Panc1 (cell line): Measurements from ENCODE around the gene ACACA. TPM values are rescaled to one million over a fixed set of nuclear protein-coding genes. Genes with fewer than 3 reads are reported as not detected.
A peak's percentile ranks its signal among the peaks of the same experiment; 100 is the strongest.

Source experiments
- ATAC-seq: fragments of 200-7000 bp; cut with Tn5 transposase; 2 replicates; pipeline ENCODE4 v1.9.1; 2020; ENCODE audit warnings: mild to moderate bottlenecking, moderate library complexity
- BruUV-seq: library from RNA; stranded (reverse); fragments of 400-500 nt; replicated peaks from 2 replicates; lab custom pipeline; 2021; lab: Mats Ljungman, UMichigan
- CTCF ChIA-PET: fragments of 300-600 bp; sonication (Branson Sonifier 250); formaldehyde crosslinking; loops from one replicate; lab custom pipeline; 2022; ENCODE audit warnings: antibody characterized with exemption; lab: Charles Lee
- POLR2A ChIA-PET: fragments of 300-600 bp; sonication (Branson Sonifier 250); formaldehyde crosslinking; loops from one replicate; lab custom pipeline; 2022; ENCODE audit warnings: antibody characterized with exemption; lab: Charles Lee
- DNase-seq: peaks from one replicate; pipeline ENCODE4 v3.0.0-alpha.2; 2010; ENCODE audit warnings: low read depth, low spot score
- H3K27ac ChIP-seq: 2 replicates; pipeline ENCODE4 v1.5.1; 2011; ENCODE audit warnings: mild to moderate bottlenecking, low read length, inconsistent platforms
- H3K27me3 ChIP-seq: fragments of 200-500 bp; sonication (Bioruptor generic); 2 replicates; pipeline ENCODE4 v1.6.0; 2014; ENCODE audit warnings: low read length, inconsistent platforms; ENCODE audit not compliant: control insufficient read depth, insufficient read depth
- H3K36me3 ChIP-seq: fragments of 200-500 bp; sonication (Bioruptor generic); 2 replicates; pipeline ENCODE4 v1.5.1; 2014; ENCODE audit warnings: inconsistent platforms, mild to moderate bottlenecking, low read length, moderate library complexity; ENCODE audit not compliant: control insufficient read depth, insufficient read depth
- H3K4me1 ChIP-seq: 2 replicates; pipeline ENCODE4 v1.5.1; 2011; ENCODE audit warnings: inconsistent platforms, mild to moderate bottlenecking, low read length, moderate library complexity; ENCODE audit not compliant: control insufficient read depth, insufficient read depth
- H3K4me3 ChIP-seq, 2 experiments: 2 replicates each; pipeline ENCODE4 v1.5.1; 2011 to 2012; ENCODE audit warnings: low read depth in 2 of 2, low read length in 2 of 2, mild to moderate bottlenecking in 2 of 2, inconsistent platforms in 1 of 2, moderate library complexity in 1 of 2
- H3K9me3 ChIP-seq: fragments of 200-500 bp; sonication (Bioruptor generic); 2 replicates; pipeline ENCODE4 v1.5.1; 2014; ENCODE audit warnings: low read depth, mild to moderate bottlenecking, inconsistent platforms, low read length, moderate library complexity; ENCODE audit not compliant: control insufficient read depth, insufficient read depth
- CTCF ChIP-seq: fragments of 450-650 bp; IDR thresholded peaks from 2 replicates; pipeline ENCODE4 v1.5.1; 2017; ENCODE audit warnings: mild to moderate bottlenecking
- POLR2AphosphoS5 ChIP-seq: IDR thresholded peaks from 2 replicates; pipeline ENCODE4 v1.6.1; 2012; ENCODE audit warnings: mild to moderate bottlenecking, low read depth, low read length, moderate library complexity
- REST ChIP-seq, 2 experiments: IDR thresholded peaks; 2 replicates each; pipeline ENCODE4 v1.6.1; 2011 to 2012; ENCODE audit warnings: low read depth in 2 of 2, control low read depth in 1 of 2, low read length in 1 of 2, mild to moderate bottlenecking in 1 of 2, moderate library complexity in 1 of 2; ENCODE audit not compliant: insufficient read depth in 1 of 2
- SIN3A ChIP-seq: IDR thresholded peaks from 2 replicates; pipeline ENCODE4 v1.6.1; 2012; ENCODE audit warnings: low read depth, mild to moderate bottlenecking, low read length, moderate library complexity, borderline replicate concordance; ENCODE audit not compliant: insufficient read depth
- TCF7L2 ChIP-seq: IDR thresholded peaks from 2 replicates; pipeline ENCODE4 v1.6.1; 2011; ENCODE audit warnings: mild to moderate bottlenecking, low read depth, low read length, inconsistent platforms
- in situ Hi-C: cut with HindIII; loops from 2 replicates; pipeline ENCODE4 v1.10.0; 2016; ENCODE audit warnings: low sequenced_read_pairs, low pct_unique_long_range_greater_than_20kb
- intact Hi-C: fragments of 100-400 bp; cut with micrococcal nuclease; formaldehyde crosslinking; loops from one replicate; pipeline ENCODE4 v1.10.0; 2022; ENCODE audit not compliant: unreplicated experiment
- total RNA-seq: library from RNA; stranded (reverse); gene quantifications from one replicate; pipeline ENCODE4 v1.2.1, GENCODE V29; 2021; ENCODE audit not compliant: unreplicated experiment

Gene ACACA
- total RNA-seq, 1 experiment from 2014 or later = 131 TPM

GRCh38 chr17:37083456-37083855 lies 323.2 kb downstream of the ACACA start:
- Histone ChIP-seq H3K4me1 (no peaks in the 10 kb centered on the region), H3K36me3 (no peaks in the 10 kb centered on the region), H3K9me3 (no peaks in the 10 kb centered on the region), H3K27ac (no peak overlapping the region), H3K4me3 (no peak overlapping the region), H3K27me3 (no peaks in the 10 kb centered on the region)
- in situ Hi-C loops = no loop called here
- intact Hi-C loops = no loop called here
- ChIA-PET POLR2A (no interaction called here), CTCF (no interaction called here)
- no peak for ATAC-seq
- no peak for TF ChIP-seq TCF7L2
- TF ChIP-seq REST (IDR thresholded peaks at IDR 0.05; ENCODE audit: insufficient read depth in 1 of 2, low read depth in 2 of 2, low read length in 1 of 2) = no peak
- no peak for TF ChIP-seq SIN3A
- BruUV-seq = no TSS peak
- DNase-seq = no peak

- H3K36me3 ChIP-seq = no peaks in the 10 kb centered on the region
- ATAC-seq (peak; percentile 33; the same call in 1 of the 2 replicates), DNase-seq (no peak)
- H3K27me3 ChIP-seq = no peaks in the 10 kb centered on the region
- no peak overlapping the region for H3K4me3 ChIP-seq
- CTCF ChIA-PET = no interaction called here
- intact Hi-C loops = no loop called here
- POLR2A ChIA-PET = no interaction called here
- BruUV-seq = no TSS peak
- no peak for TF ChIP-seq REST (IDR thresholded peaks at IDR 0.05; ENCODE audit: insufficient read depth in 1 of 2, low read depth in 2 of 2, low read length in 1 of 2)
- no peak for TF ChIP-seq CTCF
- TF ChIP-seq POLR2AphosphoS5 = no peak
- no peak for TF ChIP-seq TCF7L2
- no peak for TF ChIP-seq SIN3A
- no peaks in the 10 kb centered on the region for H3K9me3 ChIP-seq
- no peaks in the 10 kb centered on the region for H3K4me1 ChIP-seq
- in situ Hi-C loops = no loop called here
- no peak overlapping the region for H3K27ac ChIP-seq
Measured at GRCh38 chr17:37082985-37083384, 323.7 kb downstream of the ACACA start.
